ENCODE results near the gene MACROD2.

Gene MACROD2

DNA sequence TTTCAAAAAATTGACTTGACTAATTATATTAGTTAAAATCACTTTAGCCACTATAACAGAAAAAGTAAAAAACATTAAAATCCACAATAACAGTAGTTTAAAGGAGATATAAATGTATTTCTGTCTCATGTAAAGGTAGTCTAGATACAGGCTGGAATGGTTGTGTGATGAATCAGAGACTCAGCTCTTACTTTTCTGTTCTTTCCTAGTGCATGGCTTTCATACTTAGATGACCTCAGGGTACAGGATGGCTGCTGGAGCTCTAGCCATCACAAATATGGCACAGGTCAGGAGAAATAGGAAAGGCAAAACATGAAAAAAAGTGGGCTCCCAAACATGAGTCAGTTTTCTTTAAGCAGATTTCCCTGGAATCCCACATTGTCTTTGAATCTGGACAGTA is 499.8 kb downstream of the MACROD2 start:
- H3K9me3 ChIP-seq (ENCODE audit: insufficient read depth, low read length) = no peaks in the 10 kb centered on the region
- H3K27ac ChIP-seq (ENCODE audit: low read depth, low read length) = no peak overlapping the region
- H3K4me2 ChIP-seq (ENCODE audit: low read depth, low read length, poor library complexity, severe bottlenecking) = no peak overlapping the region
- H3K36me3 ChIP-seq (ENCODE audit: low read length) = no peaks in the 10 kb centered on the region
- H3K9ac ChIP-seq (ENCODE audit: low read length) = no peak overlapping the region
- no peak for TF ChIP-seq EZH2phosphoT487 (conservative IDR thresholded peaks at IDR 0.05; ENCODE audit: low read length)
- TF ChIP-seq, protein P1, sequence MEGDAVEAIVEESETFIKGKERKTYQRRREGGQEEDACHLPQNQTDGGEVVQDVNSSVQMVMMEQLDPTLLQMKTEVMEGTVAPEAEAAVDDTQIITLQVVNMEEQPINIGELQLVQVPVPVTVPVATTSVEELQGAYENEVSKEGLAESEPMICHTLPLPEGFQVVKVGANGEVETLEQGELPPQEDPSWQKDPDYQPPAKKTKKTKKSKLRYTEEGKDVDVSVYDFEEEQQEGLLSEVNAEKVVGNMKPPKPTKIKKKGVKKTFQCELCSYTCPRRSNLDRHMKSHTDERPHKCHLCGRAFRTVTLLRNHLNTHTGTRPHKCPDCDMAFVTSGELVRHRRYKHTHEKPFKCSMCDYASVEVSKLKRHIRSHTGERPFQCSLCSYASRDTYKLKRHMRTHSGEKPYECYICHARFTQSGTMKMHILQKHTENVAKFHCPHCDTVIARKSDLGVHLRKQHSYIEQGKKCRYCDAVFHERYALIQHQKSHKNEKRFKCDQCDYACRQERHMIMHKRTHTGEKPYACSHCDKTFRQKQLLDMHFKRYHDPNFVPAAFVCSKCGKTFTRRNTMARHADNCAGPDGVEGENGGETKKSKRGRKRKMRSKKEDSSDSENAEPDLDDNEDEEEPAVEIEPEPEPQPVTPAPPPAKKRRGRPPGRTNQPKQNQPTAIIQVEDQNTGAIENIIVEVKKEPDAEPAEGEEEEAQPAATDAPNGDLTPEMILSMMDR (IDR thresholded peaks at IDR 0.05; ENCODE audit: insufficient read depth, low read length, poor library complexity, severe bottlenecking) = no peak
- H4K20me1 ChIP-seq (ENCODE audit: low read depth, low read length) = no peaks in the 10 kb centered on the region
- no peaks in the 10 kb centered on the region for H3K79me2 ChIP-seq (ENCODE audit: insufficient read depth, low read length)
- no peak overlapping the region for H2AFZ ChIP-seq (ENCODE audit: low read depth, low read length, severe bottlenecking)
- H3F3A ChIP-seq (ENCODE audit: insufficient read depth) = no peaks in the 10 kb centered on the region
- no peak overlapping the region for H3K4me3 ChIP-seq (ENCODE audit: insufficient read depth, low read length, poor library complexity, severe bottlenecking)
- H3K27me3 ChIP-seq (ENCODE audit: low read length) = no peaks in the 10 kb centered on the region
- no peaks in the 10 kb centered on the region for H3K9me2 ChIP-seq (replicated peaks; ENCODE audit: insufficient read depth, low read length)

DNA sequence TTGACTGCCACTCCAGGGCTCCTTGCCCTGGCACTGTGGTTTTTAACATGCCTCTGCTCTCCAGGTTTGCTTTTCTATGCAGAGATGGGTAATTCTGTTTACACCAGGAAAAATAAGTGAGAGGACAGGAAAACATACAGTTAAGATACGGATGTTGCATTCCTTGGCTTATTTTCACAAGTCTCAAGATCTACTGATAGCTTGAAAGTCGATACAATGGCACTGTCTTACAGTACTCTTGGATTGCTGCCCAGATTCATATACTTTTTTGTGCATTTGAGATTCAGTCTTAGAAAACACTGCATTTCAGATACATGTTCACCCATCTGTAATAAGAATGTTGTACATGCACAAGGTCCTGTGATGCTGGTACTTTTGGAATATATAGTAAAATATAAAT is 501.7 kb downstream of the MACROD2 start:
- no peak for TF ChIP-seq EZH2phosphoT487 (conservative IDR thresholded peaks at IDR 0.05; ENCODE audit: low read length)
- TF ChIP-seq, protein P1 (IDR thresholded peaks at IDR 0.05; ENCODE audit: insufficient read depth, low read length, poor library complexity, severe bottlenecking) = no peak
- Histone ChIP-seq H3K4me2 (ENCODE audit: low read depth, low read length, poor library complexity, severe bottlenecking) (no peak overlapping the region), H2AFZ (ENCODE audit: low read depth, low read length, severe bottlenecking) (no peak overlapping the region), H3K9ac (ENCODE audit: low read length) (no peak overlapping the region), H3K9me2 (replicated peaks; ENCODE audit: insufficient read depth, low read length) (no peaks in the 10 kb centered on the region), H3K9me3 (ENCODE audit: insufficient read depth, low read length) (no peaks in the 10 kb centered on the region), H4K20me1 (ENCODE audit: low read depth, low read length) (no peaks in the 10 kb centered on the region), H3K4me3 (ENCODE audit: insufficient read depth, low read length, poor library complexity, severe bottlenecking) (no peak overlapping the region), H3K36me3 (ENCODE audit: low read length) (no peaks in the 10 kb centered on the region), H3K27me3 (ENCODE audit: low read length) (no peaks in the 10 kb centered on the region), H3K27ac (ENCODE audit: low read depth, low read length) (no peak overlapping the region), H3K79me2 (ENCODE audit: insufficient read depth, low read length) (no peaks in the 10 kb centered on the region), H3F3A (ENCODE audit: insufficient read depth) (no peaks in the 10 kb centered on the region)

DNA sequence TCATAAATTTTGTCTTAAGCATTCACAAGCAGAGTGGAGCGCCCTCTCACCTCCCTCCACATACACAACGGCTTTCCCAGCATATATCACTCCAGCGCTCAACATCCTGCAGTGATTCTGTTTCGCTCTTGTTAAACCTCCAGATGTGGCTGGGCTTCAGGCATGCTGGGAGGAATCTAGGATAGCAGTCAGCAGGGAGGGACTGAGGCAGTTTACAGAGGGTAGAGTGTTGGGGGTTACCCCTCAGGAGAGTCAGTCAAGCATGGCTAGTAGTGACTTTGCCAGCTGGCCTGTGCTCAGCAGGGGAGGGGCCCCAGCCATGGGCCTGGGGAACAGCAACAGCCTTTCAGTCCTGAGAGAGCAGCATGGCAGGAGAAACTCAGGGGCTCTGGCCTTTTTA is 503.5 kb downstream of the MACROD2 start:
- Histone ChIP-seq H2AFZ (ENCODE audit: low read depth, low read length, severe bottlenecking) (no peak overlapping the region), H3K79me2 (ENCODE audit: insufficient read depth, low read length) (no peaks in the 10 kb centered on the region), H3K9ac (ENCODE audit: low read length) (no peak overlapping the region), H3K36me3 (ENCODE audit: low read length) (no peaks in the 10 kb centered on the region), H3K4me3 (ENCODE audit: insufficient read depth, low read length, poor library complexity, severe bottlenecking) (no peak overlapping the region), H3F3A (ENCODE audit: insufficient read depth) (no peaks in the 10 kb centered on the region), H3K27me3 (ENCODE audit: low read length) (no peaks in the 10 kb centered on the region), H3K4me2 (ENCODE audit: low read depth, low read length, poor library complexity, severe bottlenecking) (no peak overlapping the region), H4K20me1 (ENCODE audit: low read depth, low read length) (no peaks in the 10 kb centered on the region), H3K9me2 (replicated peaks; ENCODE audit: insufficient read depth, low read length) (no peaks in the 10 kb centered on the region), H3K27ac (ENCODE audit: low read depth, low read length) (no peak overlapping the region), H3K9me3 (ENCODE audit: insufficient read depth, low read length) (no peaks in the 10 kb centered on the region)
- TF ChIP-seq EZH2phosphoT487 (conservative IDR thresholded peaks at IDR 0.05; ENCODE audit: low read length) = no peak

DNA sequence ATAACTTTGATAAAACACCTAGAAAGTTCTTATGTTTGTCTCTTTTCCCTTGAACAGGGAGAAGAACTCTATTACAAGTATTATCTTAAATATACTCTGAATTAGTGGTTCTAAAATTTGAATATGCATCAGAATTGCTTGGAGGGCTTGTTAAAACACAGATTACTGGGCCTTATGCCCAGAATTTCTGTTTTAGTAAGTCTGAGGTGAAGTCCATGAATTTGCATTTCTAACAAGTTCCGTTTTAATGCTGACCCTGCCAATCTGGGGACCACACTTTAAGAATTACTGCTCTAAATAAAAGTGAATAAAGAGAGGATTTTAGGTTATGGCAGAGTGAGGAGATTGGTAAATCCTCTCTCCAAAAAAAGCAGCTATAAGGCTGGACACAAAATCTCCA is 510.2 kb downstream of the MACROD2 start:
- Histone ChIP-seq H3F3A (ENCODE audit: insufficient read depth) (no peaks in the 10 kb centered on the region), H3K36me3 (ENCODE audit: low read length) (no peaks in the 10 kb centered on the region), H3K4me2 (ENCODE audit: low read depth, low read length, poor library complexity, severe bottlenecking) (no peak overlapping the region), H3K27ac (ENCODE audit: low read depth, low read length) (no peak overlapping the region), H3K79me2 (ENCODE audit: insufficient read depth, low read length) (no peaks in the 10 kb centered on the region), H3K9me2 (replicated peaks; ENCODE audit: insufficient read depth, low read length) (no peaks in the 10 kb centered on the region), H4K20me1 (ENCODE audit: low read depth, low read length) (no peaks in the 10 kb centered on the region), H3K27me3 (ENCODE audit: low read length) (no peaks in the 10 kb centered on the region), H2AFZ (ENCODE audit: low read depth, low read length, severe bottlenecking) (no peak overlapping the region), H3K4me3 (ENCODE audit: insufficient read depth, low read length, poor library complexity, severe bottlenecking) (no peak overlapping the region), H3K9me3 (ENCODE audit: insufficient read depth, low read length) (no peaks in the 10 kb centered on the region), H3K9ac (ENCODE audit: low read length) (no peak overlapping the region)
- TF ChIP-seq EZH2phosphoT487 (conservative IDR thresholded peaks at IDR 0.05; ENCODE audit: low read length) = no peak
- TF ChIP-seq, protein P1 (IDR thresholded peaks at IDR 0.05; ENCODE audit: insufficient read depth, low read length, poor library complexity, severe bottlenecking) = no peak
